HepG2 (cell line): ENCODE data around the gene MRPS17. TPM values are rescaled to one million over a fixed set of nuclear protein-coding genes. Genes with fewer than 3 reads are reported as not detected.

Source experiments
- AHR ChIP-seq: IDR thresholded peaks from 2 replicates; pipeline ENCODE4 v1.6.1; 2018; ENCODE audit warnings: missing genetic modification reagents, missing compliant biosample characterization
- BCL6 ChIP-seq: IDR thresholded peaks from 2 replicates; pipeline ENCODE4 v1.6.1; 2016; ENCODE audit warnings: missing genetic modification reagents, missing compliant biosample characterization
- CCDC6 ChIP-seq: sonication (generic); formaldehyde crosslinking; IDR thresholded peaks from 2 replicates; pipeline ENCODE4 v1.8.1; 2022; ENCODE audit warnings: mild to moderate bottlenecking, missing genetic modification reagents, moderate library complexity
- CSRNP2 ChIP-seq: sonication (generic); formaldehyde crosslinking; conservative IDR thresholded peaks from 2 replicates; pipeline ENCODE4 v1.8.0; 2022; ENCODE audit warnings: low read depth, missing genetic modification reagents
- FOSL1 ChIP-seq: sonication (generic); formaldehyde crosslinking; IDR thresholded peaks from 2 replicates; pipeline ENCODE4 v1.9.0; 2021; ENCODE audit warnings: missing genetic modification reagents, borderline replicate concordance
- IRX3 ChIP-seq: sonication (generic); formaldehyde crosslinking; IDR thresholded peaks from 2 replicates; pipeline ENCODE4 v1.8.1; 2023; ENCODE audit warnings: mild to moderate bottlenecking, low read depth, missing genetic modification reagents, borderline replicate concordance
- MED13 ChIP-seq: sonication (generic); formaldehyde crosslinking; IDR thresholded peaks from 2 replicates; pipeline ENCODE4 v1.5.0; 2020; ENCODE audit warnings: missing genetic modification reagents
- MXI1 ChIP-seq: IDR thresholded peaks from 3 replicates; pipeline ENCODE4 v1.6.1; 2012; ENCODE audit warnings: low read depth, low read length, inconsistent platforms, borderline replicate concordance
- NFKBIZ ChIP-seq: IDR thresholded peaks from 2 replicates; pipeline ENCODE4 v1.6.1; 2018; ENCODE audit warnings: missing genetic modification reagents, missing compliant biosample characterization
- PATZ1 ChIP-seq: sonication (generic); formaldehyde crosslinking; IDR thresholded peaks from 2 replicates; pipeline ENCODE4 v1.4.0; 2020; ENCODE audit warnings: missing genetic modification reagents
- SCMH1 ChIP-seq: sonication (generic); formaldehyde crosslinking; IDR thresholded peaks from 2 replicates; pipeline ENCODE4 v1.9.0; 2021; ENCODE audit warnings: missing genetic modification reagents, mild to moderate bottlenecking, borderline replicate concordance
- ZBTB1 ChIP-seq: sonication (generic); formaldehyde crosslinking; IDR thresholded peaks from 2 replicates; pipeline ENCODE4 v1.4.0; 2020; ENCODE audit warnings: missing genetic modification reagents, borderline replicate concordance
- polyA plus RNA-seq, 8 experiments: library from polyadenylated mRNA; depleted of rRNA in 3 of 8; stranded (reverse) in 7 of 8; unstranded in 1 of 8; fragments of >200 nt; fragmentation: Illumina TruSeq in 4 of 8; extraction: Trizol in 4 of 8; gene quantifications; 2 replicates each; pipeline versions ENCODE4 v1.2.1 to v1.2.3, GENCODE V29; 2011 to 2016; ENCODE audit warnings: low read depth in 4 of 8, missing spikeins in 1 of 8, mixed read lengths in 1 of 8; ENCODE audit not compliant: insufficient read depth in 1 of 8
- total RNA-seq, 5 experiments: library from RNA; depleted of rRNA; stranded (reverse); fragments of >200 nt; fragmentation: Illumina TruSeq; extraction: Trizol; gene quantifications; 2 replicates each; pipeline ENCODE4 v1.2.3, GENCODE V29; 2016; ENCODE audit warnings: low read depth in 1 of 5
- TF ChIP-seq, protein P1 (sequence below), 2 experiments: sonication (generic) in 1 of 2; formaldehyde crosslinking in 1 of 2; IDR thresholded peaks; 2 replicates each; pipeline versions ENCODE4 v1.4.0 to v1.6.1; 2016 to 2020; ENCODE audit warnings: borderline replicate concordance in 1 of 2, low read depth in 1 of 2, mild to moderate bottlenecking in 1 of 2, missing genetic modification reagents in 1 of 2
- TF ChIP-seq, protein P2 (sequence below): IDR thresholded peaks from 2 replicates; pipeline ENCODE4 v1.6.1; 2018; ENCODE audit warnings: missing genetic modification reagents, mild to moderate bottlenecking, missing compliant biosample characterization
- TF ChIP-seq, protein P3 (sequence below): sonication (generic); formaldehyde crosslinking; IDR thresholded peaks from 2 replicates; pipeline ENCODE4 v1.5.1; 2020; ENCODE audit warnings: missing genetic modification reagents, mild to moderate bottlenecking, borderline replicate concordance

The MRPS17 gene
- total and polyA plus RNA-seq, 2 of the 13 experiments (the other 11 are each of a cell fraction or from before 2014, with no cell fraction given) = 14.9 to 31.3 TPM

DNA sequence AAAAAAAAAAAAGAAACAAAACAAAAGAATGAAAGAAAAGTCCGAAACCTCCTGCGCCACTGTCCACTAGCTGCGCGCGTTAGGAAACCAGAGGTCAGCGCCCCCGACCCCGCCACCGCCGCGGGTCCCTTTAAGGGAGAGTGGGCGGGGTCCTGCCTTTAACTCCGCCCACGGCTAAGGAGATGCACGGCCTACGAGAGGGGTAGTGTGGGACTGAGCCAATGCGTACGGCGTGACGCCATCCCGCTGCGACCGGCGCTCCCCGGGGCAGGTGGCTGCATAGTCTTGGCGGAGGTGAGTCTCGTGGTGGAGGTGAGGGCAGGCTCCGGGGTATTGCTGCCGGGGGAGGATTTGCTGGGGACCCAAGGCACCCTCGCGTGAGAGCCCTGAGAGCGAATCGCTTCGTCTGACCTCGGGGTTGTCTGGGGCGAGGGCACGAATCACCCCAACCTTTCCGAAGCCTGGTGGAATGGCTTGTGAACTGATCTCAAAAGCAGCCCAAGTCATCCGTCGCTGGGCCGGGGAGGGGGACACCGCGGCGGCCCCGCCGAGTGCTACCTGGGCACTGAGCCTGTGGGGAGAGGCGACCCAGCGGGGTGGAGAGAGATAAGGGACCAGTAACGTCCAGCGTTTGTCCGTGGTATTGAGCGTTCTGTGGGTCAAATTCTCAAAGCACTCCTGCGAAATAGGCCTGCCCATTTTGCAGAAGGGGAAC lies at the start of gene MRPS17 (continued):
- TF ChIP-seq IRX3 (CRISPR knock-in tag) = no peak
- TF ChIP-seq AHR (CRISPR knock-in tag) = peak; percentile 70; the same call in 1 of the 2 replicates
- no peak for TF ChIP-seq ZBTB1 (CRISPR knock-in tag)
- peak; percentile 78 for TF ChIP-seq PATZ1 (CRISPR knock-in tag)
- TF ChIP-seq MED13 = no peak
- TF ChIP-seq, protein P1, sequence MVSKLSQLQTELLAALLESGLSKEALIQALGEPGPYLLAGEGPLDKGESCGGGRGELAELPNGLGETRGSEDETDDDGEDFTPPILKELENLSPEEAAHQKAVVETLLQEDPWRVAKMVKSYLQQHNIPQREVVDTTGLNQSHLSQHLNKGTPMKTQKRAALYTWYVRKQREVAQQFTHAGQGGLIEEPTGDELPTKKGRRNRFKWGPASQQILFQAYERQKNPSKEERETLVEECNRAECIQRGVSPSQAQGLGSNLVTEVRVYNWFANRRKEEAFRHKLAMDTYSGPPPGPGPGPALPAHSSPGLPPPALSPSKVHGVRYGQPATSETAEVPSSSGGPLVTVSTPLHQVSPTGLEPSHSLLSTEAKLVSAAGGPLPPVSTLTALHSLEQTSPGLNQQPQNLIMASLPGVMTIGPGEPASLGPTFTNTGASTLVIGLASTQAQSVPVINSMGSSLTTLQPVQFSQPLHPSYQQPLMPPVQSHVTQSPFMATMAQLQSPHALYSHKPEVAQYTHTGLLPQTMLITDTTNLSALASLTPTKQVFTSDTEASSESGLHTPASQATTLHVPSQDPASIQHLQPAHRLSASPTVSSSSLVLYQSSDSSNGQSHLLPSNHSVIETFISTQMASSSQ (IDR thresholded peaks at IDR 0.05; ENCODE audit: low read depth) = no peak
- TF ChIP-seq, protein P1 (CRISPR knock-in tag; IDR thresholded peaks at IDR 0.05; ENCODE audit: borderline replicate concordance) = peak; percentile 40; the same call in 1 of the 2 replicates
- no peak for TF ChIP-seq CSRNP2 (CRISPR knock-in tag)
- TF ChIP-seq, protein P2, sequence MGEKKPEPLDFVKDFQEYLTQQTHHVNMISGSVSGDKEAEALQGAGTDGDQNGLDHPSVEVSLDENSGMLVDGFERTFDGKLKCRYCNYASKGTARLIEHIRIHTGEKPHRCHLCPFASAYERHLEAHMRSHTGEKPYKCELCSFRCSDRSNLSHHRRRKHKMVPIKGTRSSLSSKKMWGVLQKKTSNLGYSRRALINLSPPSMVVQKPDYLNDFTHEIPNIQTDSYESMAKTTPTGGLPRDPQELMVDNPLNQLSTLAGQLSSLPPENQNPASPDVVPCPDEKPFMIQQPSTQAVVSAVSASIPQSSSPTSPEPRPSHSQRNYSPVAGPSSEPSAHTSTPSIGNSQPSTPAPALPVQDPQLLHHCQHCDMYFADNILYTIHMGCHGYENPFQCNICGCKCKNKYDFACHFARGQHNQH (CRISPR knock-in tag) = peak; percentile 71; the same call in 1 of the 2 replicates
- no peak for TF ChIP-seq SCMH1 (CRISPR knock-in tag)
- TF ChIP-seq BCL6 (CRISPR knock-in tag) = no peak; the same call in 1 of the 2 replicates
- TF ChIP-seq NFKBIZ (CRISPR knock-in tag) = peak; percentile 74; the same call in 1 of the 2 replicates
- TF ChIP-seq CCDC6 = peak; percentile 80; the same call in 1 of the 2 replicates
- TF ChIP-seq FOSL1 (CRISPR knock-in tag) = no peak
- TF ChIP-seq MXI1 = peak; percentile 88; the same call in 1 of the 3 replicates
- TF ChIP-seq, protein P3, sequence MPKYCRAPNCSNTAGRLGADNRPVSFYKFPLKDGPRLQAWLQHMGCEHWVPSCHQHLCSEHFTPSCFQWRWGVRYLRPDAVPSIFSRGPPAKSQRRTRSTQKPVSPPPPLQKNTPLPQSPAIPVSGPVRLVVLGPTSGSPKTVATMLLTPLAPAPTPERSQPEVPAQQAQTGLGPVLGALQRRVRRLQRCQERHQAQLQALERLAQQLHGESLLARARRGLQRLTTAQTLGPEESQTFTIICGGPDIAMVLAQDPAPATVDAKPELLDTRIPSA (CRISPR knock-in tag) = no peak; the same call in 1 of the 2 replicates
